GM21526 (cell line): Measurements from ENCODE around the gene CAMP.
"Not testable (repeated sequence)": the region's sequence is repeated elsewhere in the genome, so short reads cannot be mapped to it uniquely, and the experiment has no call there.

Experiments
- ATAC-seq: cut with Tn5 transposase; IDR thresholded peaks from one replicate; pipeline ENCODE4 v1.9.1; 2021; ENCODE audit warnings: moderate library complexity; ENCODE audit not compliant: unreplicated experiment, low FRiP score

CAMP gene

DNA sequence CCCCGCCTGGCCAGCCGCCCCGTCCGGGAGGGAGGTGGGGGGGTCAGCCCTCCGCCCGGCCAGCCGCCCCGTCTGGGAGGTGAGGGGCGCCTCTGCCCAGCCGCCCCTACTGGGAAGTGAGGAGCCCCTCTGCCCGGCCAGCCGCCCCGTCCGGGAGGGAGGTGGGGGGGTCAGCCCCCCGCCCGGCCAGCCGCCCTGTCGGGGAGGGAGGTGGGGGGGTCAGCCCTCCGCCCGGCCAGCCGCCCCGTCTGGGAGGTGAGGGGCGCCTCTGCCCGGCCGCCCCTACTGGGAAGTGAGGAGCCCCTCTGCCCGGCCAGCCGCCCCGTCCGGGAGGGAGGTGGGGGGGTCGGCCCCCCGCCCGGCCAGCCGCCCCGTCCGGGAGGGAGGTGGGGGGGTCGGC, 11.5 kb upstream of the CAMP start:
- not testable (repeated sequence) for ATAC-seq

DNA sequence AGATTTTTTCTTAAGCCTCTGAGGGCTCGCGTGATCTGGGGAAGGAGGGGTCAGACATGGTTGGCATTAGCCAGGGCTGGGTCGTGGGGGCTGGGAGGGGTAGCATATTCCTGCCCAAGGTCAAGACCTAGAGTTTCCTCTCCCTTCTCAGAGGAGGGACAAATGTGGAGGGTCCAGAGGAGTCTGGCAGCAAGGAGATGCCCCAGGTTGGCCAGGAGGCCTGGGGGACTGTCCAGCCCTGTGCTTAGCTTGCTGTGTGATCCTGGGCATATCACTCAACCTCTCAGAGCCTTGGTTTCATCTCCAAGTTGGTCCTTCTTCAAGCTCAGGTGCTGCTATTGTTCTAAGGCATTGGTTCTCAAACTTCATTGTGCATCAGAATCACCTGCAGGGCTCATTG, 9.1 kb upstream of the CAMP start:
- ATAC-seq = no peak

DNA sequence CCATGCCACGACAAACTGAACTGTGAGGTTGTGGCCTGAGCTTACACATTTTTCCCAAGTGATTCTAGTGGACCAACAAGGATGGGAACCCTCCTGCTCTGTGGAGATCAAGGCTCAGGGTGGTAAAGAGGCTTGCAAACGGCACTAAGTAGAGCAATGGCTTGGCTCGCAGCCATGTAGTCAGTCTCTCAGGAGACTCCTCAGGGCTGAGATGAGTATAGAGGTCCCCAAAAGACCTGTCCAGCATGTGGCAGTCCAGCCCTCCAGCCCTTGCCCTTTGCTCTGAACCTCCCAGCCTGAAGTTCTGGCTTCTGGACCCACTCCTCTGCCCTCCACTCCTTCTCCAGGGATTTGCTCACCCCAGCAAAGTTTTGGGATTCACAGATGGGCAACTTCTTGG, 8.3 kb upstream of the CAMP start:
- ATAC-seq = no peak

GRCh38 chr3:48215466-48215865, 7.8 kb upstream of the CAMP start:
- no peak for ATAC-seq

DNA sequence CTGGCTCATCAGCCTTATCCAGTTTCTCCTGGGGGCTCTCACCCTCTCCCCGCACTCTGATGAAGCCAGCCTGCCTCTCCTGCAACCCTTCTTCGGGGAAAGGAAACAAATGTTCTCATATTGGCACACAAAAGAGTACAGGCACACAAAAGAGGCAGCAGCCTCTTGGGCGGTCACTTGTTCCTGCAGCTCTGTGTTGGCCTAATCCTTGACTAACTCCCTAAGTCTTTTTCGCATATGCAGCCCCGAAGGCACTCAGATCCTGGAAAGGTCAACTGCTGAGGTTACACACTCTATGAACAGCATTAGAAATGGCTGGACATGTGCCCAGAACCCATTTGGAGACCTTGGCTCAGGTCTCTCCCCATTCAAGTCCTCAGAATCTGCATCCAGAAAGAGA, 7.4 kb upstream of the CAMP start:
- ATAC-seq = no peak

DNA sequence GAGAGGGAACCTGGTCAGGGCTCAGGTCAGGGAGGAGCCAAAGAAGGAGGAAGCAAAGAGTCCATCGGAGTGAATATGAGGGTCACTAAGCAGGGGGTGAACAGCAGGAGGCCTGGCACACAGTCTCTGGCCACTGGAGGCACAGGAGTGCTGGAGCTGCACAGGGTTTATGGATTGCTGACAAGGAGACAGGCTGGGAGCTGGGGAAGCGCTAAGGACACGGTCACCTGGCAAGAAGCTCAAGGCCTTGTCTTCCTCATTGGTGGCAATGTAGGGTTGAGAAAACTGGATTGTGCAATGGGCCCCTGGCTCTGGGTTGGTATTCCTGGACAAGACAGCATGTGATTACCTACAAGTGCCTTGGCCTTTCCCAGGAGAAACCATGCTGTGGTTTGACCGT, 5.8 kb upstream of the CAMP start:
- no peak for ATAC-seq

DNA sequence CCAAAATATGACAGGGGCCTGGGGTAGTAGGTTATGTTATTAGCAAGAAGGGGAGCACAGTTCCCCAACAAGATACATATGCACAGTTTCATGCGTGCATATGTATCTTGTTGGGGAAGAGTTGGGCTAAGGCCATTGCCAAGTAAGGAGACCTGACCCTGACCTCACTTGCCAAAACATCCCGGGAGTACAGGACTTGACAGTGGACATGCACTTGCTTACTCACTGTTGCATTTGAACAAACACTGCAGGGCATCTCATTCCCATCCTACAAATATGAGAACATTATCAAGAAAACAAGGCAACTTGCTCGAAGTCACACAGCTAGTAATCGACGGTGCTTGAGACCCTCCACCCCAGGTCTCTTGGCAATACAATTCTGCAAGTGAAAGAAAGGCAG, 4.8 kb upstream of the CAMP start:
- no peak for ATAC-seq

- ATAC-seq = no peak
Measured at GRCh38 chr3:48219543-48219942, 3.8 kb upstream of the CAMP start.

GRCh38 chr3:48220746-48221145, 2.5 kb upstream of the CAMP start:
- ATAC-seq = no peak

GRCh38 chr3:48225587-48225986, 2.3 kb downstream of the CAMP start:
- no peak for ATAC-seq

DNA sequence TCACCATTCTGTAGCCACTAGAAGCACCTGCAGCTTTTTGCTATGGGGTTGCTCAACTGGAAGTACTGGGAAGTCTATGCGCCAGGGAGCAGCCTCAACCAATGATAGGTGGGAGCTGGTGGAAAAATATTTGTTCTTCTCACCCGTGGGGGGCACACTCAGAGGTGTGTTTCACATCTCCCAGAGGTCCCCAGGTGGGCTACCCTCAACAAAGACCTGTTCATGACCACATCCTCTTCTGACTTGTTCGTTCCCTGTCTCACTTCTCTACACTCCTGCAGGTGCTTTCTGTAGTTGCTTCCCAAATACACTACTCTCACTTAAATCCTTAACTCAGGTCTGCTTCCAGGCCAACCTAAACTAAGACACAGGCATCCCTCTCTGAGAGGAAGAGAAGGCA, 3.6 kb downstream of the CAMP start:
- no peak for ATAC-seq

DNA sequence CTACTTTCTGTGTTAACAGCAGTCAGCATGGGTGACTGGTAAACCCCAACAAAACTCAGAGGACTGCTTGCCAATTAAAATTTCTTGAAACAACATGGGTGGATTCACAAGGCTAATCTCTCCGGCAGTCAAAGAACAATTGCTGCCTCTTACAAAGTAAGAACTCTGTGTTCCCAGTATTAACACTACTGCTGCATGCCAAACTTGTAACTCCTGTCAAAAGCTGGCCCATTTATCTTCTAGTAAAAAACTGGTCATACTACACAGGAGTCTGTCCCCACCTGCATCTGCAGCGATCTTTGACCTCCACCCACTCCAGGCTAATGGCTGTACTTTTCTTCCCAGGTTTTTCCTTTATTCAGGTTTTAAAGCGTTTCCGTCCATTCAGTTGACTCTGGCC, 8.9 kb downstream of the CAMP start:
- no peak for ATAC-seq

GRCh38 chr3:48232734-48233133, 9.4 kb downstream of the CAMP start:
- no peak for ATAC-seq

DNA sequence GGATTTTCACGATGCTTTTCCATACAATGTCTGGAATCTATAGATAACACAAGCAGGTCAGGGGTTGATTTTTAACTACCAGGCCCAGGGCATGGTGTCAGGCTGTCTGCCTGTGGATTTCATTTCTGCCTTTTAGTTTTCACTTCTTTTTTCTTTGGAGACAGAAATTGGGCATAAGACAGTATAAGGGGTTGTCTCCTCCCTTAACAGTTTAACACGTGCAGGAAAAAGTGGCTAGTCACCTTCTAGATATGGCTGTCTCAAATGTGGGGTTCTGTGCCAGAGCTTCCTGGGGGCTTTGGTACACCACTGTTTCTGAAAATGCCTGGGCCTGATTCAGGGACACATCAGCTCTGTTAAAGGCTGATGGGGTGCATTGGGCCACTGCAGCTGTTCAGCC, 10.2 kb downstream of the CAMP start:
- no peak for ATAC-seq

DNA sequence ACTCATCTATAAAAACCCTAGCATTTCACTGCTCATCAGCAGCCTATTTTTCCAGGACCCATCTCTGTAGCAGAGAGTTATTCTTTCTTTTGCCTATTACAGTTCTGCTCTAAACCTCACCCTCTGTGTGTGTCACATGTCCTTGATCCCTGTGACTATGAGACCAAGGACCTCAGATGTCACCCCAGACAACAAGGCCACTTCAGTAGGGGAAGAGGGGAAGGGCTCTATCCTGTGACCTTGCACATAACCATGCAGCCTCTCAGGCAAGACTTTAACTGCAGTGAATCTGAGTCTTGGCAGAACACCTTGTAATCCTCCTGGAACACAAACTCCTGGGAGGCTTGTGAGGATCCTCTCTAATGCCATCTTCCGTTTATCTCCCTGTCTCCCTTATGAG, 13.2 kb downstream of the CAMP start:
- no peak for ATAC-seq

DNA sequence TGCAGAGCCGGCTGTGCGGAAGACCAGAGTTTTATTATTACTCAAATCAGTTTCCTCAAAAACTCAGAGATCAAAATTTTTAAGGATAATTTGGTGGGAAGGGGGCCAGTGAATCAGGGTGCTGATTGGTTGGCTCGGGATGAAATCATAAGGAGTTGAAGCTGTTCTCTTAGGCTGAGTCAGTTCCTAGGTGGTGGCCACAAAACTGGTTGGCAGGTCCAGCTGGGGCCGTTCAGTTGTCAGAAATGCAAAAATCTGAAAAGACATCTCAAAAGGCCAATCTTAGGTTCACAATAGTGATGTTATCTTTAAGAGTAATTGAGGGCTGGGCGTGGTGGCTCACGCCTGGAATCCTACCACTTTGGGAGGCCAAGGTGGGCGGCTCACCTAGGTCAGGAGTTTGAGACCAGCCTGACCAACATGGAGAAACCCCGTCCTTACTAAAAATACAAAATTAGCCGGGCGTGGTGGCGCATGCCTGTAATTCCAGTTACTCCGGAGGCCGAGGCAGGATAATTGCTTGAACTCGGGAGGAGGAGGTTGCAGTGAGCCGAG, 15.3 kb downstream of the CAMP start:
- no peak for ATAC-seq

GRCh38 chr3:48240000-48240963, 17.0 kb downstream of the CAMP start:
- peak; percentile 2 for ATAC-seq

- no peak for ATAC-seq
Measured at GRCh38 chr3:48241796-48242455, 18.6 kb downstream of the CAMP start.

DNA sequence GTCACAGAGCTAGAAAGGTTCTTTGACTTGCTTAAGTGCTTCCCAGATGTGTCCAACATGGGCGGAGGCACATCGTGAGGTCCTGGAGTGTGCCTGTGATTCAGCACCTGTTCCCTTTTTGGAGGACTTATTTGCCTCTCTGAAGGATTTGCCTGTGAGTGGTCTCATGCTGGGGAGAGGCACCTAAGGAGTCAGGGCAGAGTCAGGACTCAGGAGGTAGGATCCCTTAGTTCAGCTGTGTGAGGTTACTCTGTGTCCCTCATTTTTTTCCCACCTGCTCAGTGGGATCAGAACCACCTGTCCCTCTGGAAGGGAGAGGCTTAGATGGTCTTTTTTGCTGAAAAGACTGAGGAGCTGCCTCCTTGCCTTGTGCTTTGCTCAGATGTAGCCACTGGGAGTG, 20.6 kb downstream of the CAMP start:
- no peak for ATAC-seq

DNA sequence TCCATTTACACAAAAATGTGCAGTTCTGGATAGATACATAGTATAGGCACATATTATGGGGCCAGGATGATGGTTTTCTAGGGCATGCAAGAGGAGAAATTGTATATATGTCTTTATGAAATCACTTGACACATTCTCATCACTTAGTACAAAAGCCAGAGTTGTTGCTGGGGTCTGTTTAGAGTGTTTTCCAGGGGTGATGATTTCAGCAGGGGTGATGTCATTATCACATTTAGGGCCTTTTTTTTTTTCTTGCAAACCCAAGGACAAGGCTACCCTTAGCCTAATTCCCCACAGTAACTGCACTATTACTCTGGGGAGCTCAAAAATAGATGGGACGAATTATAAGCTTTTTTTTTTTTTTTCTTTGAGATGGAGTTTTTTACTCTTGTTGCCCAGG, 21.2 kb downstream of the CAMP start:
- no peak for ATAC-seq

- ATAC-seq = no peak
Measured at GRCh38 chr3:48245136-48245535, 21.8 kb downstream of the CAMP start.

GRCh38 chr3:48247401-48247811, 24.1 kb downstream of the CAMP start:
- ATAC-seq = no peak
